ENCODE data around the gene WDR27.
"Not testable (repeated sequence)": the region's sequence is repeated elsewhere in the genome, so short reads cannot be mapped to it uniquely, and the experiment has no call there.

Gene WDR27

GRCh38 chr6:169434554-169434953 is 267.3 kb downstream of the WDR27 start:
- DNase-seq (ENCODE audit: low read depth) = not testable (repeated sequence)

DNA sequence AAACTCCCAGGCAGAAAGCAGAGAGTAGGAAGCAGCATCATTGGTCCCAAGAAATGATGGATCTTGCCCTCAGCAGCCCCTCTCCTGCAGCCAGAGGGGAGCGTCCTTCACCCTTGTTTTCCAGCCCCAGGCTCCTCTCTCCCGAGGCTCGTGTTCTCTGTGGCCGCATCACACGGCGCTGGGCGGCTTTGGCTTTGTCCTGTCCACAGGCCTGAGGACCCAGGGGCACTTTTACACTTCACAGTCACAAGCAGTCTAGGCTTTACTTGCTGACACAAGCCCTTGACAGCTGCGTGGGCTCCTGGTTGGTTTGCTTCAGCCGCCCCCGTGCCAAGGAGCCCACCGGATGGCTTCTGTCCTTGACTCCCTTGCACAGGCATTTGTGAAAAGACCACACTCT is 272.8 kb downstream of the WDR27 start:
- no peak for DNase-seq (ENCODE audit: low read depth)

DNA sequence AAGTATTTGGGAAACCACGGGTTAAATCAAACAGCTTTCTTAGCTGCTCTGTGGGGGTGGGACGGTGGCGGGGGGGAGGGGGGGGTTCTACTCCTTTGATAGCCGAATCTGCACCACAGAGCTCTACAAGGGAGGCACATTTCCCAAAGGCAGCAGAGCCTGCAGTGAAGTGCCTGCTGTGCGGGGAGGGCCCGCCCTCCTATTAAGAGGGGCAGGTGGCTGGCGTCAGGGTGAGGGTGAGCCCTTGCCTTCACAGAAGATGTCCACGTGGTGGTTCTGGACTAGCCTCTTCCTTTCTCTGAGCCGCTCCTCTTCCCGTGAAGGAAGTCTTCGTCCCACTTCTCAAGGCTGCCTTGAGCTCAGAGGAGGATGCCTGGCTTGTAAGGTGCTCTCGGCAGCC is 273.3 kb downstream of the WDR27 start:
- DNase-seq (ENCODE audit: low read depth) = no peak

- peak; percentile 20 for DNase-seq (ENCODE audit: low read depth)
These were observed 274.0 kb downstream of the WDR27 start for GRCh38 chr6:169427856-169428255.

DNA sequence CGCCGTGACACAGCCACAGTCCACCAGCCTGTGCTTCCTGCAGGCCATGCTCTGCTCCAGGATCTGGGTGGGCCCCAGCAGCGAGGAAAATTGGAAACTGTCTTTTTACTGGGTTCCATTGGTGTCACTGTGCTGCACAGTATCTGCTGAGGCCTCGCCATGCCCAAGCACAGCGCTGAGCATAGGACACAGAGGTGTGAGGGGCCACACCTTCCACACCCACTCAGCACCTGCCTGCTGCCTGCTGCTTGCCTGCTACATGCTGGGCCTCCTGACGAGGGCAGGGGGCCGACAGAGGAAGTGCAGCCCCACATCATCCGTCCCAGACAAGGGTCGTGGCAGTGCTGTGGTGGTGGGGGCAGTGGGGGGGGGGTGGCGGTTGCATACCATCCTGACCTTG is 275.2 kb downstream of the WDR27 start:
- no peak for DNase-seq (ENCODE audit: low read depth)

DNA sequence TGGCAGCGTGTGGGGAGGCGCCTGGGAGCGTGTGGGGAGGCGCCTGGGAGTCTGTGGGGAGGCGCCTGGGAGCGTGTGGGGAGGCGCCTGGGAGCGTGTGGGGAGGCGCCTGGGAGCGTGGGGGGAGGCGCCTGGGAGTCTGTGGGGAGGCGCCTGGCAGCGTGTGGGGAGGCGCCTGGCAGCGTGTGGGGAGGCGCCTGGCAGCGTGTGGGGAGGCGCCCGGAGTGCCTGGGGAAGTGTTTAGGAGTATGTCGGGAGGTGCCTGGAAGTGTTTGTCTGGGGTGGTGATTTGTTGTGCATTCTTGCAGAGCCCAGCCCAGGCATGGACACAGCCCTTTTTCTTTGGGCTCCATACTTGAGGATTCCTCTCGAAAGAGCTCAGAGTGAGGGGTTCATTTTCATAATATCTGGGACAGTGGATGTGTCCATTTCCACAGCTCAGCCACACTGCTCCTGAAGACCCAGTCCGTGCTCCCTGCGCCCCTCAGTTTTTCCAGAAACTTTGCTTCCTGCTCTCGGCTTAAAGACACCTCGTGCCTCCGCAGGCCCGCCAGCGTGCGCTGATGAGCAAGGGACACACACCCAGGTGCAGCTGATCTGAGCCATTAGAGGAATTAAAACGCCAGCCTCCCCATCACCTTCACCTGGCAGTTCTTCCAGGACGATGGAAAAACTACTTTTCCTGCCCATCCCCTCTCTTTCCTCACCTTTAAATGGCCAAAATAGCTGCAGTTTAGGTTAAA is 276.0 kb downstream of the WDR27 start:
- DNase-seq (ENCODE audit: low read depth) = no peak

- DNase-seq (ENCODE audit: low read depth) = no peak
These were observed 277.0 kb downstream of the WDR27 start for GRCh38 chr6:169424821-169425240.

DNA sequence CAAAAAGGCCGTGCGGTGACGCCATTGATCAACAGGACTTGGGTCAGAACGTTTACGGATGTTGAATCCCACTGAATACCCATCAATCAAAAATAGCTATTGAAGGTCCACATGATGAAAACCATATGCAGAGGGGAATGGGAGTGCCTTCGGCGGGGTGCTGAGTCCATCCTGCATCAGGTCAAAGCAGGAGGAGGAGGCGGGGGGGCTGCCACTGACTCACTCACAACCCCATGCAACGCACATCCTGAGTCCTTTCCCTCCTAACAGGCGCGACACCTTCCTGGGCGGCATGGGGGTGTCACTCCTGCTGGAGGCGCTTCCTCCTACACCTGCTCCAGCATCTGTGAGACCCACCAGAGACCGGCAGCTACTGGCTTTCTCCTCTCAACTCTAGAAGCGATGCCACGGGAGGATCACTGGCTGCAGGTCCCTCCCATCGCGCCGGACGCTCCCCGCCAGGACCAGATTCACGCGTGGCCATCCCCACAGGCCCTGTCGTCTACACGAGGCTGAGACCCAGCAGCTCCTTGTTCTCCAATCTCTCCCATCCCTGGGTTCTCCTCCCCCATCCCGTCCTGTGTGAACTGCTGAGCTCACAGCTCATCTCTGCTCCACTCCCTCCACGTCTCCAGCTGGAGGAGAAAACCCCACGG is 277.6 kb downstream of the WDR27 start:
- no peak for DNase-seq (ENCODE audit: low read depth)

GRCh38 chr6:169421586-169422264 is 280.1 kb downstream of the WDR27 start:
- DNase-seq (ENCODE audit: low read depth) = no peak

GRCh38 chr6:169420912-169421543 is 280.8 kb downstream of the WDR27 start:
- DNase-seq (ENCODE audit: low read depth) = no peak

- no peak for DNase-seq (ENCODE audit: low read depth)
These were observed 284.7 kb downstream of the WDR27 start for GRCh38 chr6:169417101-169417500.

DNA sequence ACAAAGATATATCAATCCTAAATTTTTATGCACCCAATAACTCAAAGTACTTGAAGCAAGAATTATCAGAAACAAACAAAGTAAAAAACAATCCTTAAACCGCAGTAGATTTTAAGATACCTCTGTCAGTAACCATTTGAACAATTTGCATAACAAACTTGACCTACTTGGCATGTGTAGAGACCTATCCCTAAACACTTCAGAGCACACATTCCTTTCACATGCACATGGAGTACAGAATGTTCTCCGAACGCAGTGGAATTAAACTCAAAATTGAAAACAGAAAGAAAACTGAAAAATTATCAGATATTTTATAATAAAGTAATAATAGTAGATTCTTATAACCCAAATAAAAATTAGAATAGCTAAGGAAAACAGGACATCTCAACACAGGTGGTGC is 285.6 kb downstream of the WDR27 start:
- no peak for DNase-seq (ENCODE audit: low read depth)

GRCh38 chr6:169415179-169415578 is 286.6 kb downstream of the WDR27 start:
- DNase-seq (ENCODE audit: low read depth) = no peak

GRCh38 chr6:169411722-169412121 is 290.1 kb downstream of the WDR27 start:
- no peak for DNase-seq (ENCODE audit: low read depth)

- DNase-seq (ENCODE audit: low read depth) = no peak
These were observed 290.5 kb downstream of the WDR27 start for GRCh38 chr6:169411296-169411695.

- no peak for DNase-seq (ENCODE audit: low read depth)
These were observed 292.0 kb downstream of the WDR27 start for GRCh38 chr6:169409742-169410312.

- no peak for DNase-seq (ENCODE audit: low read depth)
These were observed 294.5 kb downstream of the WDR27 start for GRCh38 chr6:169407325-169407724.
